GM19468 (cell line): ENCODE results near the gene SPON1.
"Not testable (repeated sequence)": the region's sequence is repeated elsewhere in the genome, so short reads cannot be mapped to it uniquely, and the experiment has no call there.

Experiments
- ATAC-seq: cut with Tn5 transposase; IDR thresholded peaks from one replicate; pipeline ENCODE4 v1.9.1; 2021; ENCODE audit warnings: mild to moderate bottlenecking, moderate library complexity, moderate number of reproducible peaks; ENCODE audit not compliant: unreplicated experiment; ENCODE audit errors: extremely low read depth

SPON1 gene

GRCh38 chr11:13962562-13963168, at the start of gene SPON1:
TSS of gene SPON1 (plus strand) at chr11:13962723. CDS start at chr11:13962905, 182 bp downstream.
- no peak for ATAC-seq

GRCh38 chr11:13917264-13917663, 45.3 kb upstream of the SPON1 start:
- no peak for ATAC-seq

DNA sequence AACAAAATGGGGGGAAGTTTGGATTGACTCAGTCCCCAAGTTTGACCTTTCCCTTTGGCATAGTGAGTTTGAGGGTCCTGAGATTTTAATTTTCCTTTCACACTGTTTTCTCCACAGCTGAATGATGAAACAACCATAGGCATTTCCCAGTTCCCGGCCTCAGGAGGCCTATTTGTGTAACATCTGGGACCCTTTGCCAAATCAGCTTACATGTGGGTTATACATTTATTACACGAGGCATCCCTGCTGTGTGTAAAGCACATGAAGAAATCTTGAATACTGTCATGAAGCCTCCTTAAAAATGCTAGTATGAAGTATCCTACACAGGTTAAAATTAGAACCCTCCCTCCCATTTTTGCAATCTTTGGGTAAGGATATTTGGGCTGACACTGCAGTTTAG, 44.6 kb upstream of the SPON1 start:
- ATAC-seq: no peak

DNA sequence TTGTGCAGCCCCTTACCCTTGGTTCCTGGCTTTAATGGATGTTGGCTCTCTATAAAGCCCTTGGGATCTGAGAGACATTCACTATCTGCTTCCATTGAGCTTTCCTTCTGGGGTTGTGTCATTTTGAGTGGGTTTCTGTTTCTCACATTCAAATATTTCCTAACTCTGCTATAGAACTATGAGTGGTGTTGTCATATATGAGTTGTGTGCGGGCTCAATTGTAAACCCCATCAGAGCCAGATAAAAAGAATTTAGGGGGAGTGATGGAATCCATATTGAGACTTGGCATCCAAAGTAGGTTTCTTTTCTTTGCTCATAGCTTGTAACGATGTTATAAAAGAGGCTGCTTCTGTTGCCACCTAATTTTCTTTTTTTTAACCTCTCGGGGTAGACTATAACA, 41.8 kb upstream of the SPON1 start:
- no peak for ATAC-seq

DNA sequence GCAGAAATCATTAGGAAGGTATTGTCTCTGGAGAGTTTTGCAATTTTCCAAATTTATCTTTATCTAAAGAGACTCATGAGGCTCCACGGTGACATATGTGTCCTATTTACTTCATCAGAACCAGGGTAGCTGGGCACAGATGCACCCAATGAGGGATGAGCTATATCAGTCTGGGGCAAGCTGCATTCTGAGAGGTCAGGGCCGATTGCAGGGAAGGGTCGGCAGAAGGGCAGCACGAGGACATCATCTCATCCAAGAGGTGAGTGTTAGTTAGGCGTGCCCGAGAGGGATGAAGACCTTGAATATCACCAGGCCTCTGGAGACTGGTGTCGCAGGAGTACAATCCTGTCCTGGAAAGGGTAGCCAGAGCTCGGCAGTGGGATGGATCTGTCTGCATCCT, 41.0 kb upstream of the SPON1 start:
- ATAC-seq: no peak

DNA sequence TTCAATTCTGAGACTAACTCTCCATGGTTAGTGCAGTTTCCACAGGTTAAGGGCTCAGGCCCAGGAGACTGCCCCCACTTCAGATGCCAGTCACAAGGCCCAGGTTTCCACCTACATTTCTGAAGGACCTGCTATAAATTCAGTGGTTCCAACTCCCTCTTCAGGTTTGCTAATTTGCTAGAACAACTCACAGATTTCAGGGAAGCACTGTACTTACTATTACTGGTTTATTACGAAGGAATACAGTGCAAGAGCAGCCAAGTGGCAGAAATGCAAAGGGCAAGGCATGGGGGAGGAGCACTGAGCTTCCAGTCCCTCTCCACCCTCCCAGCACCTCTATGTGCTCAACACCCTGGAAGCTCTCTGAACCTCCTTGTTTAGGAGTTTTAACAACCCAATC, 39.3 kb upstream of the SPON1 start:
- no peak for ATAC-seq

GRCh38 chr11:13923716-13924650, 38.5 kb upstream of the SPON1 start:
- no peak for ATAC-seq

DNA sequence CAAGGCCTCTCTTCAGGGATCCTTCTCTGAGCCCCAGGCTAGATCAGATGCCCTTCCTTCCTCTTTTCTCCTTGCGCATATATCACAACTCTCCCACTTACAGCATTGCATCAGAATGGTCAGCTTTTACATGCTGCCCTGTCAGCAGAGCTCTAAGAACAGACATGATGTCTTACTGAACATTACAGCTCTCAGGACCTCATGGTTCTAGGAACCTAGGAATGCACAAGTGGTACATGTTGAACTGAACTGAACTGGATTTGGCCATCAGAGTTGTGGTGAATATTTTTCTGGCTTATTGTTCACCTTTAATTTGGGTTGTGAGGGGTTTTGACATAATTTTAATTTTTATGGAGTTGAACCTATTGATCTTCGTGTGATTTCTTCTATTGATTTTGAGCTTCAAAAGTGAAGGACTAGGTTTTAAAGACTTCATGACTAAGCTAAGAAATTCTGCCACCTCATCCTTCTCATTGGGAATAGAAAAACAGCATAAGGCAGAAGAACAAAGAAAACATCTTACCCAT, 37.7 kb upstream of the SPON1 start:
- ATAC-seq: no peak

DNA sequence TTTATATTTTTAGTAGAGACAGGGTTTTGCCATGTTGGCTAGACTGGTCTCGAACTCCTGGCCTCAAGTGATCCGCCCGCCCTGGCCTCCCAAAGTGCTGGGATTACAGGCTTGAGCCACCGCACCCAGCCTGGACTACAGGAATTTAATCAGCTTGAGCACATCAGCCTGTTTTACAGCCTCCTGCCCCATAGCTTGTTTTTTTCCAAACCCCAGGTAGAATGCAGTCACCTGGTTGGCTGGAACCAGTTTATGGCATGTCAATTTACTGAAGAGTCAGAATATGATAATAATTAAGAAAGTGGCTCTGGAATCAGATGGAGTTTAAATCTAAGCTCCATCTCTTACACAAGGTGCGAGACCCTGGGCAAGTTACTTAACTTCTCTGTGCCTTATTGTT, 36.2 kb upstream of the SPON1 start:
- ATAC-seq: not testable (repeated sequence)

- no peak for ATAC-seq
Measured at GRCh38 chr11:13926981-13927380, 35.5 kb upstream of the SPON1 start.

DNA sequence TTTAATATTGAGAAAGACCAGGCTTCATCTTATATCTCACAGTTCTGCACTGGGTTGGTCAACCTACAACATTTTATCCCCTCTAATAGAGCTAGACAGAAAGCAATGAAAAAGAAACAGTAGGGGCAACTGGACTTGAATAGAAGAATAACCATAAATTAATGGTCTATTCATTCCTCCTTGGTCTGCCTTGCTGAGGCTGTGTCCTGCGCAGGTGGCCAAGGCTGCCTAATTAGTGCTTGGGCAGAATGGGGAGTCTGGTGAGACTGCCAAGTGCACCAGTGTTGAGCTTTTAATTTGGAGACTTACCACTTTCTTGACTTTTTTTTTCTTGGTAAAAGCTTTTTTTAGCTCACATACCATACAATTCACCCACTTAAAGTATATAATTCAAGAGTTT, 35.0 kb upstream of the SPON1 start:
- no peak for ATAC-seq

DNA sequence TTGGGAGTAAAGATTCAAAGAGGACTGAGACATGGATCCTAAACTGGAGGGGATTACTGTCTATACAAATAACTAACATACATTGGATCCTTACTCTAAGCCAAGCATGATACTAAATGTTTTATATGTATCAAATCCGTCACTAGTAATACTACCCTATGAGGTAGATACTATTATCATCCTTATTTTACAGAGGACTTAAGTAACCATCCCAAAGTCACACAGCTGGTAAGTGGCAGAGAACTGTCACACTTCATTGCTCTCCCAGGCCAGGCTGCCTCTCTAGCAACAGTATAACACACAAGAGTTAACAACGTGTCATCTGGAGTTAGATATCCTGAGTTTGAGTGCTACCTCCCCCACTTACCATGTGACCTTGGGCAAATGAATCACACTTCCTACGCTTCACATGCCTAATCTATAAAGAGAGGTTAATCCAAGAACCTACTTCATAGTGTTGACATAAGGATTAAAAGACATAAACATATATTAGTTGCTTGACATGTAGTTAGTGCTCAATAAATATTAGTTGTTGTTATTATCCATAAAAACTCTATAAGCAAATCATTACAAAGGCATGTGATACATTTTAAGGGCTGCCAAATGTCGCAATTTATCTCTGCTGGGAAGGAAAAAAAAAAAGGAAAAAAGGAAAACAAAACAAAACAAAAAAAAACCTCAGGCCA, 33.8 kb upstream of the SPON1 start:
- ATAC-seq: no peak

GRCh38 chr11:13929395-13929891, 33.1 kb upstream of the SPON1 start:
- no peak for ATAC-seq

DNA sequence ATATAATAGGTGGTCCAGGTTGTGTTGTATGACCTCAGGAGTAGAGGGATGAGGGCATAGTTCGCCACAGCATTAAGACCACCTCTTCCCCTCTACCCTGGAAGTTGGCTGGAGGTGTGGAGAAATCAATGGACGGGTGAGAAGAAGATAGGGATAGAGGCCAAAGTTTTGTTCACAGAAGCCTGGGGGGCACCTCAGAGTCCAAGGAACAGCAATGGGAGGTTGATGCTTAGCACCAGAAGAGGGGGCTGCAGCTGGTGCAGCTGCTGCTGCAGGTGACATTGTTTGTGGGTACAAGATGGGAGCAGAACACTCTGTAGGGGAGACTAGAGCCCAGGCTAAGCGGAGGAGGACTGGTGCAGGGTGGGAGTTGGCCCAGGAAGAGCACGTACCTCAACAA, 31.2 kb upstream of the SPON1 start:
- no peak for ATAC-seq

- ATAC-seq: not testable (repeated sequence)
Measured at GRCh38 chr11:13937154-13937553, 25.4 kb upstream of the SPON1 start.

- not testable (repeated sequence) for ATAC-seq
Measured at GRCh38 chr11:13938829-13939228, 23.7 kb upstream of the SPON1 start.

DNA sequence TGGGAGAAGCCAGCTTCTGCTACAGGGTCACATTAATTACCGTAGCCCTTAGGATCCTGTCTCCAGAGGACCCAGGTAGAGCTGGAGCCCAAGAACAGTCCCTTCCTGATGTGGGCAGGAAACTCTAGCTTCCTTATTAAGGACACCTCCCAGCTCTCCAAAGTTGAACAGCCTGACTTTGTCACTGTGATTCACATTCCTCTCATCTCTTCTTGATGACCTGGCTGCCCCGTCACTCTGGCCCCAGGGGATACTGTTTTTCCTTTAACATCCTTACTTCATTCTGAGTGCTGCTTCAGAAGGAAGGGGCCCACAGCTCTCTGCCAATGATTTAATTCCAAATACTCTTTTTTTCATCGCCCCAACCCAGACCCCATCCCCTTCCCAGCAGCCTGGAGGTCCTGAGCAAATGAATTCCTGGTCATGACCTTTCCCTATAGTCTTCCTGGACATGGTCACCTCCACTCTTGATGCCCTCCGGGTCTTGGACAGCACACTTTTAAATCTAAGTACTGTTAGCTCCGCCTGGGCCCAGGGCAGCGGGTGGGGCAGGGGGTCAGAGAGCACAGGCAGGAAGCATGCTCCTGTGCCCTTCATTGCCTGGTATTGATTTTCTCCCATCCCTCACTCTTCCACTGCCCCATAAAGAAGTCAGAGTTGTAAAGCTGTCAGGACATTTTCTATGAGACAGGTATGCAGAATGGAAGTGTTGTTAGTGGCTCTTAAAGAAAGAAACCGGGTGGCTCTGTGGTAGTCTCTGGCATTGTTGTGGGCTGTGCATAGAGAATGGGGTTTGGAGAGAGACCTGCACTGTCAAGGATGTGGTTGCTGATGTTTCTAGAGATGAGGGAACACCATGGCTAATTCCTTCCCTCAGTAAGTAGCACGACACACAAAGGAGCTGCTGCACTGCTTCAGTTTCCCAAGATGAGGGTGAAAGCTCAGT, 22.3 kb upstream of the SPON1 start:
- ATAC-seq: no peak

- no peak for ATAC-seq
Measured at GRCh38 chr11:13940907-13941256, 21.6 kb upstream of the SPON1 start.

DNA sequence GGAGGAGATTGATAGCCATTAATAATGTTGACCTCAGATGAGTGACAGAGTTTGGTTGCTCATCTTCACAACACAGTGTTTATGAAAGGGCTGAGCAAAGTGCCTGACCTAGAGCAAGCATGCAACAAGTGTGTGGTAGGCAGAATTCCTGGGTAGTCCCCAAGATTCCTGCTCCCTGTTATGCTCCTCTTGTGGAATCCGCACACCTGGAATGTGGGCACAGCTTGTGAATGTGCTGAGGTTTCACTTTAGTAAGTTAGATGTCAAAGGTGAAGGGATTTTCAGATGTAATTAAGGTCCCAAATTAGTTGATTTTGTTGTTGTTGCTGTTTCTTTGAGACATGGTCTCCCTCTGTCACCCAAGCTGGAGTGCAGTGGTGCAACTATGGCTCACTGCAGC, 20.7 kb upstream of the SPON1 start:
- no peak for ATAC-seq

DNA sequence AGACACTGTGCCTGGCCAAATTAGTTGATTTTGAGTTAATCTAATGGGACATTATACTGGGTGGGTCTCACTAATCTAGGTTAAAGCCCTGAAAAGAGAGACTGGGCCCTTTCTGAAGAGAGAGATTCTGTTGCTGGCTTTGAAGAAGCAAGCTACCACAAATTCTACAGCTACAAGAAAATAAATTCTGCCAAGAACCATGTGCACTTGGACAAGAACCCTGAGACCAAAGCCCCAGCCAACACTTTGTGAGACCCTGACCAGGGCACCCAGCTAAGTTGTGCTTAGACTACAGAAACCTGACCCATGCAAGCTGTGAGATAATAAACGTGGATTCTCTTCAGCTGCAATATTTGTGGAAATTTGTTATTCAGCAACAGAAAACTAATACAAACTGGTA, 20.1 kb upstream of the SPON1 start:
- ATAC-seq: no peak
